Measurements from ENCODE around the gene AK9.

The AK9 gene

DNA sequence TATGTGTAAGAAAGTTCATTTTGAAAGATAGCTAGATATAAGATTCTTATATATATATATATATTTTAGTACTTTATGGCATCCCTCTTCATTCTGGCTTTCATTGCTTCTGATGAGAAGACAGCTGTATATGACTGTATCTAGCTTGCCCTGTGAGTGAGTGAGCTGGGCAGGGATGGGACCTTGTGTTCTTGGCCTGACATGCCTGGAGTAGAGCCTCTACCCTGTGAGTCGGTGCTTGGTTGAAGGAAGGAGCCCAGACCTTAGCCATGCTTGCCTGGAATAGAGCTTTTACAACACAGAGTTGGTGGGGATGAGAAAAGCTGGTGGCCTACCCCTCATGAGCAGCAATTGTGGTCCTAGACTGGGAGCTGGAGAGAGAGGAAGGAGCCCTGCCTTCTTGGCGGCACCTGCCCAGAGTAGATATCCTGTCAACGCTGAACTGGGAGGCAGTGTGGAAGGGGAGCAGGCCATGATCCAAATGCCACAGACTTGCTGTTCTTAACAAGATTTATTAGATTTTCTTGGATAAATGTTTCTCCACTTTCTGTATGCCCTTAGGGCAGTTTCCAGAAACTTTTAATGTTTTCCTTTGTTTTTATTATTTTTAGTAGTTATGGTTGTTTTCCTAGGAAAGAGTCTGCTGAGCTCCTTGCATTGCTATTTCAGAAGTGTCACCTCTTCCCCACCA, 31.7 kb upstream of the AK9 start:
- ChIA-PET POLR2A (ENCODE audit: low non-redundant PET) (no interaction called here), CTCF (interaction anchor here (0.5 to 2.5 kb wide), 2 partner anchors 317 to 612 kb away, joined by 3 to 8 read pairs; no protein-coding TSS in a partner anchor)
- no peak for DNase-seq (ENCODE audit: low spot score)
- TF ChIP-seq, protein P1, sequence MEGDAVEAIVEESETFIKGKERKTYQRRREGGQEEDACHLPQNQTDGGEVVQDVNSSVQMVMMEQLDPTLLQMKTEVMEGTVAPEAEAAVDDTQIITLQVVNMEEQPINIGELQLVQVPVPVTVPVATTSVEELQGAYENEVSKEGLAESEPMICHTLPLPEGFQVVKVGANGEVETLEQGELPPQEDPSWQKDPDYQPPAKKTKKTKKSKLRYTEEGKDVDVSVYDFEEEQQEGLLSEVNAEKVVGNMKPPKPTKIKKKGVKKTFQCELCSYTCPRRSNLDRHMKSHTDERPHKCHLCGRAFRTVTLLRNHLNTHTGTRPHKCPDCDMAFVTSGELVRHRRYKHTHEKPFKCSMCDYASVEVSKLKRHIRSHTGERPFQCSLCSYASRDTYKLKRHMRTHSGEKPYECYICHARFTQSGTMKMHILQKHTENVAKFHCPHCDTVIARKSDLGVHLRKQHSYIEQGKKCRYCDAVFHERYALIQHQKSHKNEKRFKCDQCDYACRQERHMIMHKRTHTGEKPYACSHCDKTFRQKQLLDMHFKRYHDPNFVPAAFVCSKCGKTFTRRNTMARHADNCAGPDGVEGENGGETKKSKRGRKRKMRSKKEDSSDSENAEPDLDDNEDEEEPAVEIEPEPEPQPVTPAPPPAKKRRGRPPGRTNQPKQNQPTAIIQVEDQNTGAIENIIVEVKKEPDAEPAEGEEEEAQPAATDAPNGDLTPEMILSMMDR (conservative IDR thresholded peaks at IDR 0.05; ENCODE audit: low read depth), result no peak
- H3K27ac ChIP-seq, result no peak overlapping the region

DNA sequence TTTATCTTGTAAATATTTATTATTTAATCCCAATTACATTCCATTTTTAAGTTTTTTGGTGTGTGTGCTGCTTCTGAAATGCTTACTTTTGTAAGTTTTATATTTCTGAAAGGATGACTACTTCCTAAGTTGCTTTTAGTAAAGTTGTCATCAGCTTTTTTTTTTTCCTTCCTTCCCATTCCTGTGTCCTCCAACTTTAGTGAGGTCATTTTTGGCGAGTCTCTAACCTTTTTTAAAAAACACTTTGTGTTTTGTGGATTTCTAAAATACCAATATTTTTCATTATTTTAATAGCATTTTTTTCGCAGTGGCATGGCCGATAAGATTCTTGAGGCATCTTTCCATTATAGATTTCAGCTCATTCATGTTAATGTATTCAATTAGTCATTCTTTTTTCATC, 31.0 kb upstream of the AK9 start:
- ChIA-PET CTCF (no interaction called here), POLR2A (ENCODE audit: low non-redundant PET) (no interaction called here)
- no peak overlapping the region for H3K27ac ChIP-seq
- DNase-seq (ENCODE audit: low spot score), result no peak
- TF ChIP-seq, protein P1 (conservative IDR thresholded peaks at IDR 0.05; ENCODE audit: low read depth), result no peak

DNA sequence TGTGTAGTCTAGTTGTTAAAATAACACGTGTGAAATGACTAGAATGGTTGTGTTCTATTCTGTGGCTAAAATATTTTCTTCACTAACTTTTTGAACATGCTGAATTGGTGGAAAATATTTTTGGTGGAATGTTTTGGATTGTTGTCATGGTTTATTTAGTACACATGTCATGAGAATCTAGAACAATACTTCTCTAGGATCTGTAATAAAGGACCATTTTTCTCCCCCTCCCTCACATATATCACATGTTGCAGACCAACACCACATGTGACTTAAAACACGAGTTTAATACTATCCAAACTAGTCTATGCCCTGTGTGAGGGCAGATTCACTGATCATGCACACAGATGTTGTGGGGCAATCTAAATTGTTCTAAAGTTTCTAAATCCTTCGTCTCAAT, 29.3 kb upstream of the AK9 start:
- ChIA-PET CTCF (no interaction called here), POLR2A (ENCODE audit: low non-redundant PET) (no interaction called here)
- TF ChIP-seq, protein P1 (conservative IDR thresholded peaks at IDR 0.05; ENCODE audit: low read depth), result no peak
- DNase-seq (ENCODE audit: low spot score), result no peak
- no peak overlapping the region for H3K27ac ChIP-seq

DNA sequence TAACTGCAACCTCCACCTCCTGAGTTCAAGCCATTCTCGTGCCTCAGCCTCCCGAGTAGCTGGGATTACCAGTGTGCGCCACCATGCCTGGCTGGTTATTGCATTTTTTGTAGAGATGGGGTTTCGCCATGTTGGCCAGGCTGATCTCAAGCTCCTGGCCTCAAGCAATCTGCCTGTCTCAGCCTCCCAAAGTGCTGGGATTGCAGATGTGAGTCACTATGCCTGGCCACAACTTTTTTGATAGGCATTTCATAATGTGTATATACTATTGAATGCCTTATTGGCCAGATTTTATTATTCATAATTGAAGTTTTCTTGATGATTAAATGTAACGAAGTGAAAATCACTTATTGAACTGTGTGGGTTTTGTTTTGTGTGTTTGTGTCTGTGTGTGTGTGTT, 28.0 kb upstream of the AK9 start:
- DNase-seq (ENCODE audit: low spot score), result no peak
- CTCF ChIA-PET, result interaction anchor here (0.6 to 0.8 kb wide), 4 partner anchors 14 to 489 kb away, joined by 3 read pairs; no protein-coding TSS in a partner anchor
- TF ChIP-seq, protein P1 (conservative IDR thresholded peaks at IDR 0.05; ENCODE audit: low read depth), result no peak
- no peak overlapping the region for H3K27ac ChIP-seq
- POLR2A ChIA-PET (ENCODE audit: low non-redundant PET), result interaction anchor here (0.6 kb wide), 1 partner anchor 378 kb away, joined by 6 read pairs; no protein-coding TSS in a partner anchor

DNA sequence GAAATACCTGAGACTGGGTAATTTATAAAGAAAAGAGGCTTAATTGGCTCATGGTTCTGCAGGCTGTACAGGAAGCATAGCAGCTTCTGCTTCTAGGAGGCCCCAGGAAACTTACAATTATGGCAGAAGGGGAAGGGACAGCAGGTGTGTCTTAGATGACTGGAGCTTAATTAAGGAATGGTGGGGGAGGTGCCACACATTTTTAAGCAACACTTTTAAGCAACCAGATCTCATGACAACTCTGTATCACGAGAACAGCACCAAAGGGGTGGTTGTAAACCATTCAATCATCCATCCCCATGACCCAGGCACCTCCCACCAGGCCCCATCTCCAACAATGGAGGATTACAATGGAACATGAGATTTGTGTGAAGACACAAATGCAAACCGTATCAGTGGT, 27.0 kb upstream of the AK9 start:
- POLR2A ChIA-PET (ENCODE audit: low non-redundant PET), result no interaction called here
- DNase-seq (ENCODE audit: low spot score), result no peak
- TF ChIP-seq, protein P1 (conservative IDR thresholded peaks at IDR 0.05; ENCODE audit: low read depth), result no peak
- no peak overlapping the region for H3K27ac ChIP-seq
- CTCF ChIA-PET, result no interaction called here

DNA sequence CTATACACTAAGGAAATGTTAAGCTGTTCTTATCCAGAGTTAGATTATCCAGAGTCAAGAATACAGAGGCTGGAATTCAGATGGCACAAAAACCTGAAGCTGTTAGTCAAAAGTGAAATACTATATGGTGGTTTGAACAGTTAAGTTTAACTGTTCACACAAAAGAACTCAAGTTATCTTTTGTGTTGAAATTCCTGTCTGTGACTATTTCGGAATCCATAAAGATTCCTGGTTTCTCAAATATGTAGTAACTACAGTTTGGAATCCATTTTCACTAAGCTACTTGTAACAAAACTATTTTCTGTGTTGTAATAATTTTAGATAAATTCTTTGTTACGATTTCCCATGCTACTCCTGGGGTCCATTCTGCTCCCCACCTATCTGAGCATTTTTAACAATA, 24.6 kb upstream of the AK9 start:
- no peak for DNase-seq (ENCODE audit: low spot score)
- no peak overlapping the region for H3K27ac ChIP-seq
- TF ChIP-seq, protein P1 (conservative IDR thresholded peaks at IDR 0.05; ENCODE audit: low read depth), result no peak
- CTCF ChIA-PET, result interaction anchor here (1.6 to 2.9 kb wide), 2 partner anchors 10 to 324 kb away, joined by 4 to 12 read pairs; no protein-coding TSS in a partner anchor
- POLR2A ChIA-PET (ENCODE audit: low non-redundant PET), result no interaction called here
